ENCODE results near the gene ELOVL3. TPM values are rescaled to one million over a fixed set of nuclear protein-coding genes. Genes with fewer than 3 reads are reported as not detected.

ELOVL3 gene
- total and polyA plus RNA-seq, 2 of the 13 experiments (the other 11 are each of a cell fraction or from before 2014, with no cell fraction given), result 0.58 to 0.69 TPM

GRCh38 chr10:102225646-102226541 is at the start of gene ELOVL3 (continued):
- no peak for TF ChIP-seq SOX13 (IDR thresholded peaks at IDR 0.05)
- peak in 1 of 2 experiments; percentile 27; a peak in 1 of 4 replicates for TF ChIP-seq SOX13 (CRISPR knock-in tag; conservative IDR thresholded peaks at IDR 0.05 in 1 of 2, IDR thresholded peaks at IDR 0.05 in 1 of 2)
- no peak for TF ChIP-seq SMARCE1 (IDR thresholded peaks at IDR 0.05; ENCODE audit: borderline replicate concordance)
- TF ChIP-seq GFI1 (CRISPR knock-in tag; IDR thresholded peaks at IDR 0.05; ENCODE audit: borderline replicate concordance), result no peak
- no peak for TF ChIP-seq TCF12 (IDR thresholded peaks at IDR 0.05)
- no peak for TF ChIP-seq TCF12 (CRISPR knock-in tag; IDR thresholded peaks at IDR 0.05)
- TF ChIP-seq HNRNPUL1 (IDR thresholded peaks at IDR 0.05; ENCODE audit: low read depth, low read length), result no peak
- peak; percentile 88; the same call in 1 of the 2 replicates for TF ChIP-seq ZNF44 (CRISPR knock-in tag; IDR thresholded peaks at IDR 0.05)
- peak; percentile 86; the same call in 1 of the 2 replicates for TF ChIP-seq NAIF1 (CRISPR knock-in tag; IDR thresholded peaks at IDR 0.05; ENCODE audit: borderline replicate concordance)
- TF ChIP-seq ZNF510 (CRISPR knock-in tag; IDR thresholded peaks at IDR 0.05; ENCODE audit: low read depth), result peak; percentile 92; the same call in 1 of the 2 replicates
- TF ChIP-seq REPIN1 (CRISPR knock-in tag; IDR thresholded peaks at IDR 0.05; ENCODE audit: borderline replicate concordance, low read depth), result peak; percentile 90
- peak; percentile 62; the same call in 1 of the 2 replicates for TF ChIP-seq RNF219 (CRISPR knock-in tag; IDR thresholded peaks at IDR 0.05)
- TF ChIP-seq PAWR (CRISPR knock-in tag; IDR thresholded peaks at IDR 0.05; ENCODE audit: borderline replicate concordance), result no peak
- TF ChIP-seq HDAC6 (IDR thresholded peaks at IDR 0.05; ENCODE audit: low read depth, low read length), result no peak
- peak; percentile 93 for TF ChIP-seq ZNF605 (CRISPR knock-in tag; IDR thresholded peaks at IDR 0.05)
- 0 out of 2 replicates have a peak, but pooled peaks have one; percentile 40 for TF ChIP-seq ZKSCAN8 (CRISPR knock-in tag; IDR thresholded peaks at IDR 0.05; ENCODE audit: borderline replicate concordance)
- TF ChIP-seq ERF (CRISPR knock-in tag; IDR thresholded peaks at IDR 0.05), result peak; percentile 93
- TF ChIP-seq, protein P1, sequence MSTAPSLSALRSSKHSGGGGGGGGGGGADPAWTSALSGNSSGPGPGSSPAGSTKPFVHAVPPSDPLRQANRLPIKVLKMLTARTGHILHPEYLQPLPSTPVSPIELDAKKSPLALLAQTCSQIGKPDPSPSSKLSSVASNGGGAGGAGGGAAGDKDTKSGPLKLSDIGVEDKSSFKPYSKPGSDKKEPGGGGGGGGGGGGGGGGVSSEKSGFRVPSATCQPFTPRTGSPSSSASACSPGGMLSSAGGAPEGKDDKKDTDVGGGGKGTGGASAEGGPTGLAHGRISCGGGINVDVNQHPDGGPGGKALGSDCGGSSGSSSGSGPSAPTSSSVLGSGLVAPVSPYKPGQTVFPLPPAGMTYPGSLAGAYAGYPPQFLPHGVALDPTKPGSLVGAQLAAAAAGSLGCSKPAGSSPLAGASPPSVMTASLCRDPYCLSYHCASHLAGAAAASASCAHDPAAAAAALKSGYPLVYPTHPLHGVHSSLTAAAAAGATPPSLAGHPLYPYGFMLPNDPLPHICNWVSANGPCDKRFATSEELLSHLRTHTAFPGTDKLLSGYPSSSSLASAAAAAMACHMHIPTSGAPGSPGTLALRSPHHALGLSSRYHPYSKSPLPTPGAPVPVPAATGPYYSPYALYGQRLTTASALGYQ (CRISPR knock-in tag; IDR thresholded peaks at IDR 0.05), result no peak
- TF ChIP-seq SPEN (CRISPR knock-in tag; IDR thresholded peaks at IDR 0.05; ENCODE audit: low read depth), result peak; percentile 80
- TF ChIP-seq RAD21 (CRISPR knock-in tag; IDR thresholded peaks at IDR 0.05), result peak; percentile 20
- peak; percentile 71; the same call in 1 of the 2 replicates for TF ChIP-seq CBFB (CRISPR knock-in tag; IDR thresholded peaks at IDR 0.05)
- peak; percentile 96 for TF ChIP-seq MXD3 (CRISPR knock-in tag; IDR thresholded peaks at IDR 0.05)

All from HepG2 (cell line).